Endothelial cell of umbilical vein (primary cell): ENCODE measurements around the gene PPM1D.
A peak's percentile ranks its signal among the peaks of the same experiment; 100 is the strongest.

Experiments
- CTCF ChIP-seq, 2 donors: IDR thresholded peaks; 1 replicate in 1 of 2; 2 replicates in 1 of 2; pipeline ENCODE4 v1.5.1; 2011; ENCODE audit warnings: low read length in 2 of 2, mild to moderate bottlenecking in 2 of 2, moderate library complexity in 2 of 2, control low read depth in 1 of 2, inconsistent platforms in 1 of 2, low read depth in 1 of 2; ENCODE audit not compliant: insufficient read depth in 1 of 2; ENCODE audit errors: extremely low read depth in 1 of 2
- EZH2 ChIP-seq: IDR thresholded peaks from 2 replicates; pipeline ENCODE4 v1.6.1; 2012; ENCODE audit warnings: borderline replicate concordance, low read depth, mild to moderate bottlenecking, moderate library complexity, low read length, inconsistent platforms; ENCODE audit not compliant: severe bottlenecking
- FOS ChIP-seq: IDR thresholded peaks from 2 replicates; pipeline ENCODE4 v1.6.1; 2011; ENCODE audit warnings: mild to moderate bottlenecking, low read length, moderate library complexity, borderline replicate concordance; ENCODE audit not compliant: insufficient read depth
- GATA2 ChIP-seq: IDR thresholded peaks from 2 replicates; pipeline ENCODE4 v1.7.0; 2011; ENCODE audit warnings: low read depth, mild to moderate bottlenecking, moderate library complexity, mixed read lengths, low read length; ENCODE audit not compliant: insufficient read length, insufficient read depth
- MAX ChIP-seq: IDR thresholded peaks from 2 replicates; pipeline ENCODE4 v1.6.1; 2011; ENCODE audit not compliant: insufficient read depth, insufficient read length
- MYC ChIP-seq: IDR thresholded peaks from one replicate; pipeline ENCODE4 v1.6.1; 2011; ENCODE audit warnings: mild to moderate bottlenecking, low read depth, low read length
- POLR2A ChIP-seq: IDR thresholded peaks from 2 replicates; pipeline ENCODE4 v1.6.1; 2012; ENCODE audit warnings: low read depth, mild to moderate bottlenecking, control low read depth, low read length
- POLR2AphosphoS5 ChIP-seq: IDR thresholded peaks from 2 replicates; pipeline ENCODE4 v1.6.1; 2012; ENCODE audit warnings: low read depth, mild to moderate bottlenecking, control low read depth, low read length, moderate library complexity; ENCODE audit not compliant: insufficient read depth

- peak in 1 of 2 donors; percentile 20 for TF ChIP-seq CTCF (IDR thresholded peaks at IDR 0.05; ENCODE audit: extremely low read depth in 1 of 2, insufficient read depth in 1 of 2, low read depth in 1 of 2, low read length in 2 of 2)
- TF ChIP-seq POLR2A = no peak
- no peak for TF ChIP-seq EZH2
- no peak for TF ChIP-seq POLR2AphosphoS5
- TF ChIP-seq FOS = no peak
- TF ChIP-seq MAX = no peak
- TF ChIP-seq GATA2 = no peak
- no peak for TF ChIP-seq MYC
These were observed 13.6 kb upstream of the PPM1D start for GRCh38 chr17:60586288-60586974.
